Endothelial cell (in vitro differentiated cells): ENCODE data around the gene COPS4. TPM values are rescaled to one million over a fixed set of nuclear protein-coding genes. Genes with fewer than 3 reads are reported as not detected.

Experiments
- DNase-seq: peaks from one replicate; pipeline ENCODE4 v3.0.0; 2021; ENCODE audit warnings: low spot score
- H3K27ac Mint-ChIP-seq: one replicate; pipeline ENCODE4 v1.8.0; 2021; ENCODE audit warnings: mixed read lengths, inconsistent platforms; ENCODE audit not compliant: unreplicated experiment
- H3K27me3 Mint-ChIP-seq: one replicate; pipeline ENCODE4 v1.8.0; 2021; ENCODE audit warnings: mild to moderate bottlenecking, moderate library complexity, mixed read lengths, inconsistent platforms; ENCODE audit not compliant: unreplicated experiment
- H3K36me3 Mint-ChIP-seq: one replicate; pipeline ENCODE4 v1.8.0; 2021; ENCODE audit warnings: mild to moderate bottlenecking, low read depth, mixed read lengths, inconsistent platforms; ENCODE audit not compliant: unreplicated experiment
- H3K4me1 Mint-ChIP-seq: one replicate; pipeline ENCODE4 v1.8.0; 2021; ENCODE audit warnings: mild to moderate bottlenecking, mixed read lengths, inconsistent platforms; ENCODE audit not compliant: unreplicated experiment
- H3K4me3 Mint-ChIP-seq: one replicate; pipeline ENCODE4 v1.8.0; 2021; ENCODE audit warnings: mild to moderate bottlenecking, mixed read lengths, inconsistent platforms; ENCODE audit not compliant: unreplicated experiment
- H3K9me3 Mint-ChIP-seq: one replicate; pipeline ENCODE4 v1.8.0; 2021; ENCODE audit warnings: mixed read lengths, inconsistent platforms; ENCODE audit not compliant: unreplicated experiment
- CTCF ChIP-seq: fragments of 200-600 bp; sonication (generic); IDR thresholded peaks from one replicate; pipeline ENCODE4 v1.5.0; 2021; ENCODE audit warnings: antibody characterized with exemption; ENCODE audit not compliant: unreplicated experiment
- total RNA-seq: library from RNA; stranded (reverse); fragmentation: NEBNext Ultra II Directional; extraction: Animal tissue kit (Norgen Biotek cat#: 25700); gene quantifications from one replicate; pipeline ENCODE4 v1.2.1, GENCODE V29; 2021; ENCODE audit not compliant: unreplicated experiment

COPS4 gene
- total RNA-seq, 1 donor from 2014 or later: 32.2 TPM

GRCh38 chr4:83010522-83011318 lies 24.3 kb upstream of the COPS4 start, which contains the start of gene LIN54:
Gene LIN54, minus strand, starts transcription at chr4:83010823. Its CDS starts 25,979 bp downstream, at chr4:82984844.
- H3K36me3 Mint-ChIP-seq: peaks cover 5% of the 10 kb centered on the region
- DNase-seq: peak; percentile 62

GRCh38 chr4:83011689-83012199 lies 23.2 kb upstream of the COPS4 start:
- H3K27me3 Mint-ChIP-seq: peaks cover 11% of the 10 kb centered on the region
- DNase-seq: no peak
- peak overlapping the region; percentile 98 for H3K4me3 Mint-ChIP-seq
- H3K27ac Mint-ChIP-seq: peak overlapping the region; percentile 89
- H3K4me1 Mint-ChIP-seq: peaks cover 29% of the 10 kb centered on the region
- no peak for TF ChIP-seq CTCF
- peaks cover 5% of the 10 kb centered on the region for H3K36me3 Mint-ChIP-seq
- no peaks in the 10 kb centered on the region for H3K9me3 Mint-ChIP-seq

More at GRCh38 chr4:83010522-83011318, 24.3 kb upstream of the COPS4 start, which contains the start of gene LIN54:
- H3K4me1 Mint-ChIP-seq: peaks cover 29% of the 10 kb centered on the region
- peak within 1 kb of the TSS; percentile 98 for H3K4me3 Mint-ChIP-seq
- H3K27me3 Mint-ChIP-seq: peaks cover 11% of the 10 kb centered on the region
- no peaks in the 10 kb centered on the region for H3K9me3 Mint-ChIP-seq
- TF ChIP-seq CTCF: no peak
- peak within 1 kb of the TSS; percentile 92 for H3K27ac Mint-ChIP-seq

GRCh38 chr4:83012200-83012686 lies 22.7 kb upstream of the COPS4 start:
- peaks cover 29% of the 10 kb centered on the region for H3K4me1 Mint-ChIP-seq
- DNase-seq: peak; percentile 44
- no peaks in the 10 kb centered on the region for H3K9me3 Mint-ChIP-seq
- H3K27me3 Mint-ChIP-seq: peaks cover 11% of the 10 kb centered on the region
- H3K4me3 Mint-ChIP-seq: peak overlapping the region; percentile 98
- H3K36me3 Mint-ChIP-seq: peaks cover 5% of the 10 kb centered on the region
- TF ChIP-seq CTCF: no peak
- H3K27ac Mint-ChIP-seq: peak overlapping the region; percentile 89

GRCh38 chr4:83012687-83013419 lies 22.1 kb upstream of the COPS4 start:
- Mint-ChIP-seq H3K4me3 (peak overlapping the region; percentile 94), H3K27ac (peak overlapping the region; percentile 88), H3K27me3 (peaks cover 11% of the 10 kb centered on the region), H3K36me3 (peaks cover 5% of the 10 kb centered on the region), H3K4me1 (peaks cover 29% of the 10 kb centered on the region), H3K9me3 (no peaks in the 10 kb centered on the region)
- TF ChIP-seq CTCF: peak; percentile 67
- DNase-seq: peak; percentile 99
